Left ventricle myocardium inferior (tissue), 1 donor: ENCODE measurements around the gene ADNP2. TPM values are rescaled to one million over a fixed set of nuclear protein-coding genes. Genes with fewer than 3 reads are reported as not detected.

Source experiments
- DNase-seq: peaks from one replicate; pipeline ENCODE4 v3.0.0-alpha.2; 2020
- H3K27ac ChIP-seq: fragments of 200-600 bp; replicated peaks from 2 replicates; pipeline ENCODE4 v1.8.0; 2021
- H3K27me3 ChIP-seq: fragments of 200-600 bp; 2 replicates; pipeline ENCODE4 v1.8.0; 2021; ENCODE audit warnings: low read depth
- H3K36me3 ChIP-seq: fragments of 200-600 bp; 2 replicates; pipeline ENCODE4 v1.8.0; 2021
- H3K4me1 ChIP-seq: fragments of 200-600 bp; 2 replicates; pipeline ENCODE4 v1.8.0; 2021
- H3K4me3 ChIP-seq: fragments of 200-600 bp; 2 replicates; pipeline ENCODE4 v1.8.0; 2021; ENCODE audit warnings: mild to moderate bottlenecking, moderate library complexity
- H3K9me3 ChIP-seq: fragments of 200-600 bp; replicated peaks from 2 replicates; pipeline ENCODE4 v1.8.0; 2021
- intact Hi-C: fragments of 100-400 bp; cut with micrococcal nuclease; formaldehyde crosslinking; loops from one replicate; pipeline ENCODE4 v1.11.0; 2022
- total RNA-seq: library from RNA; stranded (reverse); fragmentation: NEBNext Ultra II Directional; extraction: Animal tissue kit (Norgen Biotek cat#: 25700); gene quantifications from one replicate; pipeline ENCODE4 v1.2.1, GENCODE V29; 2021
- TF ChIP-seq, protein P1 (sequence below): fragments of 200-600 bp; IDR thresholded peaks from 2 replicates; pipeline ENCODE4 v1.8.0; 2021; ENCODE audit warnings: antibody characterized with exemption, mild to moderate bottlenecking, borderline replicate concordance
- donor health status: DM: no; HTN: yes; CAD: no; lungs with severe emphysema.

Gene ADNP2
- total RNA-seq, 1 donor from 2014 or later: 7.5 TPM

DNA sequence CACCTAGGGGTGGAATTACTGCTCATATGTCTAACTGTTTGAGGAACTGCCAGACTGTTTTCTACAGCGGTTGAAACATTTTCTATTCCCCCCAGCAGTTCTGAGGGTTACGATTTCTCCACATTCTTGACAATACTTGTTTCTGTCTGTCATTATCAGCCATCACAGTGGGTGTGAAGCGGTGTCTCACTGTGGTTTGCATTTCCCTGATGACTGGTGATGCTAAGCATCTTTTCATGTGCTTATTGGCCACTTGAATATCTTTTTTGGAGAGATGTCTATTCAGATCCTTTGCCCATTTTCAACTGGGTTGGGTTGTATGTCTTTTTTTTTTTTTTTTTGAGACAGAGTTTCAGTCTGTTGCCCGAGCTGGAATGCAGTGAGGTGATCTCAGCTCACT is 63.0 kb downstream of the ADNP2 start:
- Histone ChIP-seq H3K36me3 (no peaks in the 10 kb centered on the region), H3K9me3 (no peaks in the 10 kb centered on the region), H3K27ac (no peak overlapping the region), H3K4me1 (peaks cover 8% of the 10 kb centered on the region), H3K4me3 (no peak overlapping the region), H3K27me3 (peaks cover 25% of the 10 kb centered on the region)
- intact Hi-C loops: no loop called here
- DNase-seq: no peak
- TF ChIP-seq, protein P1, sequence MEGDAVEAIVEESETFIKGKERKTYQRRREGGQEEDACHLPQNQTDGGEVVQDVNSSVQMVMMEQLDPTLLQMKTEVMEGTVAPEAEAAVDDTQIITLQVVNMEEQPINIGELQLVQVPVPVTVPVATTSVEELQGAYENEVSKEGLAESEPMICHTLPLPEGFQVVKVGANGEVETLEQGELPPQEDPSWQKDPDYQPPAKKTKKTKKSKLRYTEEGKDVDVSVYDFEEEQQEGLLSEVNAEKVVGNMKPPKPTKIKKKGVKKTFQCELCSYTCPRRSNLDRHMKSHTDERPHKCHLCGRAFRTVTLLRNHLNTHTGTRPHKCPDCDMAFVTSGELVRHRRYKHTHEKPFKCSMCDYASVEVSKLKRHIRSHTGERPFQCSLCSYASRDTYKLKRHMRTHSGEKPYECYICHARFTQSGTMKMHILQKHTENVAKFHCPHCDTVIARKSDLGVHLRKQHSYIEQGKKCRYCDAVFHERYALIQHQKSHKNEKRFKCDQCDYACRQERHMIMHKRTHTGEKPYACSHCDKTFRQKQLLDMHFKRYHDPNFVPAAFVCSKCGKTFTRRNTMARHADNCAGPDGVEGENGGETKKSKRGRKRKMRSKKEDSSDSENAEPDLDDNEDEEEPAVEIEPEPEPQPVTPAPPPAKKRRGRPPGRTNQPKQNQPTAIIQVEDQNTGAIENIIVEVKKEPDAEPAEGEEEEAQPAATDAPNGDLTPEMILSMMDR: no peak

DNA sequence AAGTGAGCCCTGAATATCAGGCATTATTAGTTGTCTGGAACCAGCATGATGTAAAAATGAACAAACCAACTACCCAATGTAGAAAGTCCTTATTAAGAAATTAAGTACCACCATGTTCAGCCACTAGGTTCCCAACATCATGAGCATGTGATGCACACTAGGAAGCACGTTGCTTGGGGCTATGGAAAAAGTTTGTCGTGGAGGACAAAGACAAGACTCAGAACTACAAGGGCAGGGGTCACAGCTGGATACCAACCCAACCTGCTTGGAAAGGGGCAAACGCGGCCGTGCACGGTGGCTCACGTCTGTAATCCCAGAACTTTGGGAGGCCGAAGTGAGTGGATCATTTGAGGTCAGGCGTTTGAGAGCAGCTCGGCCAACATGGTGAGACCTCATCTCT is 64.0 kb downstream of the ADNP2 start:
- no peaks in the 10 kb centered on the region for H3K36me3 ChIP-seq
- TF ChIP-seq, protein P1: no peak

DNA sequence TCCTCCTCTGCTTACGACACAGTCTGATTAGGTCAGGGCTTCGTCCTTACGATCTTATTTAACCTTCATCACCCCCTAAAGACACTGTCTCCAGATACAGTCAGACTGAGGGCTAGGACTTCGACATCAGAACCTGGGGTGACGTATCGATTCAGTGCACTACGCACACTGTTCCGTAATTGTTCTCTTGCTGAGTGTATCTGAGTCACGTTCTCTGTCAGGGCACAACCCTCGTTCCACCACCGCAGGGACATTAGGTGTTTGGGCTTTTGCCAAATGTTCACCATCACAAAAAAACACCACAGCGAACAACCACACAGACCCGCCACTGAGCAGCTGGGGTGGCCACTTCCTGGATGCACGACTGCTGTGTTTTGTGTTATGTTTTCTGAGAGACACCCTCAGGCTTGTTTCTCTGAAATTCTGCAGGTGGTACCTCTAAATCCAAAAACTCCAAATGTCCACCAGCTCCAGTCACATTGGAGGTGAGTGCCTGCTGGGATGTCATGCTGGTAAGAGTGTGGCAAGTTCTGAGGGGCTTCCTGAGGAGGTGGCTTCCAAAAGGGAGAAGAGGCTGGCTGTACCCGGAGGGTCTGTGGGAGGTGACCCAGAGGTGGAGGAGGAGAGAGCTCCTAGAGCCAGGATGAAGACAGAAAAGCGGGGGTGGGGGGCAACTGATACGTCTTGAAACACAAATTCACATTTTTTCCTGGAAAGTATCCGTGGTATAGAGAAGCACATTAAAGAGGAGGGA is 66.6 kb downstream of the ADNP2 start:
- Histone ChIP-seq H3K4me1 (peaks cover 8% of the 10 kb centered on the region), H3K27ac (no peak overlapping the region), H3K4me3 (no peak overlapping the region), H3K27me3 (peaks cover 25% of the 10 kb centered on the region), H3K36me3 (no peaks in the 10 kb centered on the region), H3K9me3 (no peaks in the 10 kb centered on the region)
- intact Hi-C loops: no loop called here
- TF ChIP-seq, protein P1: no peak
- DNase-seq: no peak

More for the DNA sequence above, 64.0 kb downstream of the ADNP2 start:
- no peak overlapping the region for H3K27ac ChIP-seq
- H3K27me3 ChIP-seq: peaks cover 25% of the 10 kb centered on the region
- peaks cover 8% of the 10 kb centered on the region for H3K4me1 ChIP-seq
- no peak for DNase-seq
- no peaks in the 10 kb centered on the region for H3K9me3 ChIP-seq
- no peak overlapping the region for H3K4me3 ChIP-seq
- intact Hi-C loops: no loop called here

DNA sequence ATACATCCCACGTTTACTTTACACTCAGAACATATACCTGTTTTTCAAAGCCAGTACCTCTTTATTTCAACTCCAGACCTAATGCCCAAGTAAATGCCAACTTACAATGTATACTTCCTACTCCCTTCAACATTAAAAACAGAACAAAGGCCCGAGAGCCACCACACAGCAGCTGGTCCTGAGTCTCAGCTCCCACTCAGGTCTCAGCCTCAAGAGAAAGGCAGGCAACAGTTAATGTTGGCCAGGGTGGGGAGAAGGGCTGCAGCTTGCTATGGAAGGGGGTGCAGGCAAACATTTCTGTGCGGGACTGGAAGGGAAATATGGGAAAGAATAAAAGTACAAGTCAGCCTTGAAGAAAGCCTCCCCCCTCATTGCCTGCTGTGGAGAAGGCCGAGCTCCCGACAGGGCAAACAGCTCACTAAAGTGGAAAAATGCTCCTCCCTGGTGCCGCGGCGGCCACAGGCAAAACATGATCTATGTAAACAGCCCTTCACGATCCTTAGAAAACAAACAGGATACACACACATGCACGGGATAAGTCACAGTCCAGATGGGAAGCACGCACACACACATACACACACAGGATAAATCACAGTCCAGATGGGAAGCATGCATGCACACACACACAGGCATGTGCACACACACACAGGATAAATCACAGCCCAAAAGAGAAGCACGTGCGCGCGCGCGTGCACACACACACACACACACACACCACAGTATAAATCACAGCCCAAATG is 67.4 kb downstream of the ADNP2 start:
- H3K4me1 ChIP-seq: peaks cover 1% of the 10 kb centered on the region
- intact Hi-C loops: no loop called here
- DNase-seq: no peak
- no peak overlapping the region for H3K27ac ChIP-seq
- no peaks in the 10 kb centered on the region for H3K9me3 ChIP-seq
- H3K36me3 ChIP-seq: no peaks in the 10 kb centered on the region
- no peak overlapping the region for H3K4me3 ChIP-seq
- TF ChIP-seq, protein P1: no peak
- peaks cover 16% of the 10 kb centered on the region for H3K27me3 ChIP-seq

DNA sequence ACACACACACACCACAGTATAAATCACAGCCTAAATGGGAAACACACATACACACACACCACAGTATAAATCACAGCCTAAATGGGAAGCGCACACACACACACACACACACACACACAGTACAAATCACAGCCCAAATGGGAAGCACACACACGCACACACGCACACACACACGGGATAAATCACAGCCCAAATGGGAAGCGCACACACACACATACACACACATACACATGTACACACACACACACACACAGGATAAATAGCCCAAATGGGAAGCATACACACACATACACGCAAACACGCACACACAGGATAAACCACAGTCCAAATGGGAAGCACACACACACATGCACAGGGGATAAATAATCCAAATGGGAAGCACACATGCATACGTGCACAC is 68.1 kb downstream of the ADNP2 start:
- Histone ChIP-seq H3K9me3 (no peaks in the 10 kb centered on the region), H3K4me1 (no peaks in the 10 kb centered on the region), H3K4me3 (no peak overlapping the region), H3K27me3 (peaks cover 16% of the 10 kb centered on the region), H3K36me3 (no peaks in the 10 kb centered on the region), H3K27ac (no peak overlapping the region)
- intact Hi-C loops: no loop called here
- TF ChIP-seq, protein P1: no peak
- DNase-seq: no peak
